GM19025 (cell line): Measurements from ENCODE around the gene DEPDC1.
"Not testable (repeated sequence)": the region's sequence is repeated elsewhere in the genome, so short reads cannot be mapped to it uniquely, and the experiment has no call there.

Source experiments
- ATAC-seq: cut with Tn5 transposase; IDR thresholded peaks from one replicate; pipeline ENCODE4 v1.9.1; 2021; ENCODE audit warnings: mild to moderate bottlenecking, low read depth, moderate library complexity; ENCODE audit not compliant: unreplicated experiment

The DEPDC1 gene

DNA sequence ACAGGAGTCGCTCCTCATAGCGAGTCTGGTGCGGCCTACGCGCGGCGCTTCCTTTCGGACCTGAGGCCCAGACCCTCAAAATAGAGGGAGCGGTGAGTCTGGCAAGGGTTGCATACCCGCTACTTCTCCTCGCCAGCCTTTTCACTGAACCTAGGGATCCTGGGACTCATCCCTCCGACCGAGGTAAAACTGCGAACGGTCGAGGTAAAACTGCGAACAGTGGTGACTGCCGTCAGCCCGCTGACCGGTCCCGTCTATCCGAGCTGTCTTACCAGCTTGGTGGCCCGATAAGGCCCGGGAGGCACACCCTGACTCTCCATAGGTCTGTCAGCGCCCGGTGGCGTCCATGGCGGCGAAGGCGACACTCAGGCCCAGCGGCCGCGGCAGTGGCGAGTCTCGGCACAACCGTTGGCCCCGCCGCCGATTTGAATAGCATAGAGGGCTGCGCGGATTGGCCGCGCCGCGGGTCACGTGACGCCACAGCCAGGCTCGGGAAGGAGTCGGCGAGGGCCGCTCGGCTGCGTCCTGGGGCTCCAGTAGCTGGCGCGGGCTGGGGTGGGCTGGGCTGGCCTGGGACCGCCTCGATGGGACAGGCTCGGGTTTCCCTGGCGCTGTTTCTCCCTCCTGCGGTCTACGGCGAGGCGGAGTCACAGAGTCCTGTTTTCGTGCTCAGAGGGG, at the start of gene DEPDC1:
Gene DEPDC1, minus strand, starts transcription at position 403 of the 678 bp plus-strand sequence. Its CDS starts 83 bp downstream, at position 320.
- ATAC-seq, result peak; percentile 97

- no peak for ATAC-seq
Measured at GRCh38 chr1:68544651-68545050, 47.8 kb upstream of the DEPDC1 start.

DNA sequence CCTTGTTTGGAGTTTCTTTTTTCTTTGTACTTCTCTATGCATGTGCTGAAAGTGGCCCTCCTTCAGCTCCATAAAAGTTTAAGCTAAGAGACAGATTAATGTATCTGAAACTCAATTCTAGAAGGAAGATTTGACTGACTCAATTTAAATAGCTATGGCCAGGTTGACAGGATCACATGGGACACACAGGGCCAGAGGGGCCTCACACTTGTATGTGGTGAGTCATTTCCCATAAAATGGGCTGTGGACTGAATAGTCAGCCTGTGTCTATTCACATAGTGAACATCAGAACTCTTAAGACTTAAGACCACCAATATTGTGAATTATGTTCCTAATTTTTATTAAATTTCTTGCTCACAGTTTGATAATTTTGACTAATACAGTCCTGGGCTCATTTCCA, 45.7 kb upstream of the DEPDC1 start:
- ATAC-seq, result no peak

DNA sequence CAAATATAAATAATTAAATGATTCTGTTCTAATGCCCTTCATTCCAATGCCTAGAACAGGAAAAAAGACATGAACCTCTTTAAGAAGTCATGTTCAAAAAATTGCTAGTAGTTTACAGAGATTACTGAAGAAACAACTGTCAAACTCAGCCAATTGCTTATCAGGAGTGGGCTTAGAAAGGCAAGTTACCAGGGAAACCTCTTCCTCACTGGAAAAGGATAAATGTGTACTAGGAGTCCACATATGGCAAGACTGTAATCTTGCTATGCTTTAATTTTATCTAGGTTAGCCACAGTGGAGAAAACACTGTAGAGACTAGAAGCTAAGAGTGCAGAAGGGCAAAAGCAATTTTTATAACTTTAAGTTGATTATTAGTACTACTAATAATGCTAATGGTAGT, 42.1 kb upstream of the DEPDC1 start:
- ATAC-seq, result no peak

DNA sequence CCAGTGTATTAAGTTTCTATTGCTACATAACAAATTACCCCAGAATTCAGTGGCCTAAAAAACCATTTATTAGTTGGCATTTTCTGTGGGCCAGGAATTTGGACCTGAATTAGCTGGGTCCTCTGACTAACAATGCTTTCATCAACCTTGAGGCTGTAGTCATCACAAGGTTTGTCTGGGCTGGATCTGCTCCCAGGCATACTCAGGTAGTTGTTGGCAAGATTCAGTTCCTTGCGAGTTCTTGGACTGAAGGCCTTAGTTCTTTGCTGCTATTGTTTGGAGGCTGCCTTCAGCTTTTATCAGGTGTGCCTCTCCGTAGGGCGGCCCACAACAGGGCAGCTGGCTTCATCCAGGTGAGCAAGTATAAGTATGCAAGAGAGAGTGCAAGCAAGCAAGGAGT, 31.4 kb upstream of the DEPDC1 start:
- ATAC-seq, result no peak

GRCh38 chr1:68525781-68526180, 28.9 kb upstream of the DEPDC1 start:
- ATAC-seq, result no peak

GRCh38 chr1:68521286-68521685, 24.4 kb upstream of the DEPDC1 start:
- no peak for ATAC-seq

GRCh38 chr1:68516066-68516465, 19.2 kb upstream of the DEPDC1 start:
- ATAC-seq, result no peak

DNA sequence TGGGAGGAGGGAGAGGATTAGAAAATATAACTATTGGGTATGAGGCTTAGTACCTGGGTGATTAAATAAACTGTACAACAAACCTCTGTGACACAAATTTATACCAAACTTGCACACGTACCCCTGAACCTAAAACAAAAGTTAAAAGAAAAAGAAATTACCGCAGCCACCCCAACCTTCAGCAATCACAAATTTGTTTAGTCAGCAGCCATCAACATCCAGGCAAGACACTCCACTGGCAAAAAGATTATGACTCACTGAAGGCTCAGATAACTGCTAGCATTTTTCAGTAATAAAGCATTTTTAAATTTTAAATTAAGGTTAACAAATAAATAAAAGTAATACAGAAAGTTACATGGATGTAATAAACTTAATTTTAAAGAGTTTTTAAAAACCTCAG, 14.4 kb upstream of the DEPDC1 start:
- no peak for ATAC-seq

DNA sequence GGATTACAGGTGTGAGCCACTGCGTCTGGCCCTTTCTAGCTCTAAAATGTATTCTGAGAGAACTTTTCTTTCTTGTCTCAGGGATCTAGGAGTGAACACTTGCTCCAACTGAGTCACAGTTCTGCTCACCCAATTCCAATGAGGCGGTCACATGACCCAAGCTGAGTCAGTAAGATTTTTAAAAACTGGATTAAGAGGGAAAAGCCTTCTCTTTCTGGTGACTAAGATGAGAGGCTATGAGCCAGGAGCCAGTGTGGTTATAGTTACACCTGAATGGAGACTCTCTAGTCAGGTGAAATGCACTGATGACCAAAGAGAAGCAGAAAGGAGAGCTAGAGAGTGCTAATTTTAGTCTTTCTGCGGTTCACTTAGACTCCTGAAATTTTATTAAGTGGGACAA, 9.5 kb upstream of the DEPDC1 start:
- no peak for ATAC-seq

DNA sequence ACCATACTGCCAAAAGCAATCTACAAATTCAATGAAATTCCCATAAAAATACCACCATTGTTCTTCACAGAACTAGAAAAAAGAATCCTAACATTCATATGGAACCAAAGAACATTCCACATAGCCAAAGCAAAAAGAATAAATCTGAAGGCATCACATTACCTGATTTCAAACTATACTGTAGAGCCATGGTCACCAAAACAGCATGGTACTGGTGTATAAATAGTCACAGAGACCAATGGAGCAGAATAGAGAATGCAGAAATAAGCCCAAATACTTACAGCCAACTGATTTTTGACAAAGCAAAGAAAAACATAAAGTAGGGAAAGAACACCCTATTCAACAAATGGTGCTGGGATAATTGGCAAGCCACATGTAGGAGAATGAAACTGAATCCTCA, 6.2 kb upstream of the DEPDC1 start:
- ATAC-seq, result no peak

DNA sequence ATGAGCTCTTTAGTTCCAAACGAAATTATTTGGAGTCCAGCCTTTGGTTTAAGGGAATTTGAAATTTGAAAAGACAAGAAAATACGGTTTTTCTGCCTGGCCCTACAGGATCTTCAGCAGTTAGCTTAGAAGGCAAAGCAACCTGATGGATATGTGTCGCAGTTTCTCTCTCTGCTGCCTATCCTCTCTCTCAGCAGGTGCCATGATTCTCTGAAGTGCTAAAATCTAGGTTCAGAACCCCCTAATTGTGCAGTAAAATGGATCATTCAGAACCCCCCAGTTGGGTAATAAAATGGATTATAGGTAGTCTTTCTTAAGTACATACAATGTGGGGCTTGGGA, 446 bp upstream of the DEPDC1 start:
- ATAC-seq, result peak; percentile 0

- ATAC-seq, result no peak
Measured at GRCh38 chr1:68495968-68496679, 758 bp downstream of the DEPDC1 start.

- ATAC-seq, result no peak
Measured at GRCh38 chr1:68495532-68495931, 1.4 kb downstream of the DEPDC1 start.

DNA sequence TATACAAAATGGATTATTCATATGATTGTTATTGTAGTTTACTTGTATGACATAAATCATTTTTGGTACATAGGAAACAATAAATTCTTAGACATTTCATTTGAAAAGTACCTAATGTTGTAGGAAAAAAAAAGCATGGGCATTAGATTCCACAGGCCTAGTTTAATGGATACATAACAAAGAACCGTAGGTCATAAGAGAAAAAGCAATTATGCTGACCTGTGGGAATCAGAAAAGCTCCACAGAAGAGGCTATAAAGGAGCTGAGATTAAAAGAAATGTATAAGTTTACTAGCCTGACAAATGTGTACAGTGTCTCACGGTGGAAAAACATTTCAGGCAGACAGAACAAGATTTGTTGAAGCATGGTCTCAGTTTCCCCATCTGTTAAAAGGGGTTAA, 3.7 kb downstream of the DEPDC1 start:
- no peak for ATAC-seq

DNA sequence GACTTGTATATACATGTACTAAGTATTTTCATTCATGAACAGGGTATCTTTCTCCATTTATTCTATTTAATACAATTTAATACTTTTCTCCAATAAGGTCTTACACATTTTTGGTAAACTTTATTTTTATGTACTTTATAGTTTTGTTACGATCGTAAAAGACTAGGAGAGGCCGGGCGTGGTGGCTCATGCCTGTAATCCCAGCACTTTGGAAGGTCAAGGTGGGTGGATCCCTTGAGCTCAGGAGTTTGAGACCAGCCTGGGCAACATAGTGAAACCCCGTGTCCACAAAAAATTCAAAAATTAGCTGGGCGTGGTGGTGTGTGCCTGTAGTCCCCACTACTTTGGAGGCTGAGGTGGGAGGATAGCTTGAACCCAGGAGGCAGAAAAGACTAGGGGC, 4.6 kb downstream of the DEPDC1 start:
- ATAC-seq, result not testable (repeated sequence)

- ATAC-seq, result no peak
Measured at GRCh38 chr1:68490046-68490651, 6.7 kb downstream of the DEPDC1 start.

- ATAC-seq, result no peak
Measured at GRCh38 chr1:68485431-68486022, 11.4 kb downstream of the DEPDC1 start.

- ATAC-seq, result no peak
Measured at GRCh38 chr1:68484618-68485017, 12.3 kb downstream of the DEPDC1 start.

GRCh38 chr1:68481041-68481440, 15.8 kb downstream of the DEPDC1 start:
- ATAC-seq, result no peak

DNA sequence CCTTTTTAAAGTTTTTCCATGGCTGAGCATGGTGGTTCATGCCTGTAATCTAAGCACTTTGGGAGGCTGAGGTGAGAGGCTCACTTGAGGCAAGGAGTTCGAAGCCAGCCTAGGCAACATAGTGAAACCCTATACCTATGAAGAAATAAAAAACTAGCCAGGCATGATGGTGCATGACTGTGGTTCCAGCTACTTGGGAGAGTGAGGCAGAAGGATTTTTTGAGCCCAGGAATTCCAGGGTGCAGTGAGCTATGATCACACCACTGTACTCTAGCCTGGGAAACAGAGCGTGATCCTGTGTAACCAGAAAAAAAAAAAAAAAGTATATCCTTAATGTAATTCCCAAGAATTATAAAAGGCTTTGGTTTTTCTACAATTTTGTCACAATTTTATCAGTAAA, 17.4 kb downstream of the DEPDC1 start:
- no peak for ATAC-seq

DNA sequence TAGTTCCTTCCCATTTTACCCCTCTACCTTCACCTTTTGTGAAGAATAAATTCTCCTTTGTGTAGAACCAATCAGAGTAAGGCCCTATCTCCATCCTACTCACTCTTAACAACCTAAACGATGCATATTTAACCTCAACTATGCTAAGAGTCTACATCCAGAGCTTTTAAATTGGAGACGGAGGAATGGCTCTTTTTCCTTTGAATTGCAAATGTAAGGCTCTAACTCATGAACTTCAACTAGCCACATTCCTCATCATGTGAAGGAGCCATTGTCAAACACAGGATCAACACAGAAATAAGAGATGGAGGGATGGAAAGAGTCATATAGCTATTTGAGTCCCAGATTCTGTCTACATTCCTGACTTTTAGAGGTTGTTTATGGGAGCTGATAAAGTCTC, 18.2 kb downstream of the DEPDC1 start:
- no peak for ATAC-seq
